ENCODE results near the gene TMUB1.

- TF ChIP-seq CTCF (IDR thresholded peaks at IDR 0.05; ENCODE audit: low read length) (no peak), EZH2 (IDR thresholded peaks at IDR 0.05; ENCODE audit: borderline replicate concordance, low read length) (no peak)
These were observed 47.4 kb downstream of the TMUB1 start for GRCh38 chr7:151035902-151036301.
